HG03520 (cell line): ENCODE measurements around the gene VARS2.
"Not testable (repeated sequence)": the region's sequence is repeated elsewhere in the genome, so short reads cannot be mapped to it uniquely, and the experiment has no call there.

Experiments used
- ATAC-seq: cut with Tn5 transposase; IDR thresholded peaks from one replicate; pipeline ENCODE4 v1.9.1; 2021; ENCODE audit warnings: mild to moderate bottlenecking, moderate library complexity; ENCODE audit not compliant: unreplicated experiment

The VARS2 gene

DNA sequence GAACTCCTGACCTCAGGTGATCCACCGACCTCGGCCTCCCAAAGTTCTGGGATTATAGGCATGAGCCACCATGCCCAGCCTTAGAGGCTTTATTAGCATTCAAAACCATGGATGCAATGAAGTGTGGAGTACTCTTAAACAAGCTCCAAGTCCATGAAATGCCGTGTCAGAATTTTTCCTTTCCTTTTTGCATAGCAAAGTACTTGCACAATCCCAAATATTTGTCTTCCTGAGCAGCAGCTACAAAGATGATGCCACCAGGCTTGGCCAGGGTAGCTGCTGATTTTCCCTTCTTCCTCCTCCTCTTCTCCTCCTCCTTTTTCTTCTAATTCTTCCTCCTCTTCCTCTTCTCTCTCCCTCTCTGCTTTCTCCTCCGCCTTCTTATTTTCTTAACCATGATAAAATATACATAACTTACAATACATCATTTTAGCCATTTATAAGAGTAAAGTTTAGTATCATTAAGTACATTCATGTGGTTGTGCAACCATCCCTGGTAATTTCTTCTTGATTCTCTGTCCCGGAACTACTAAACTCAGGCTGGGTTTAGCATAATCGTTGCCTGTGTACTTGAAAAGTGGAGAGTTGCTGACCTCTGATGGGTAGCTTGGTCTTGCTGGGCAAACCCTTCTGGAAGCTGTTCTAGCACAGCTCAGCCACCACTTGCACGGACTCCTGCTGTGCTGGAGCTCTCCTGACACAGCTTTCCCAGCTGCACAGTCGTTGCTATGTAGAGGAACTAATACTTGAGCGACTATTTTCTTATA lies 47.1 kb downstream of the VARS2 start:
- ATAC-seq, result no peak

DNA sequence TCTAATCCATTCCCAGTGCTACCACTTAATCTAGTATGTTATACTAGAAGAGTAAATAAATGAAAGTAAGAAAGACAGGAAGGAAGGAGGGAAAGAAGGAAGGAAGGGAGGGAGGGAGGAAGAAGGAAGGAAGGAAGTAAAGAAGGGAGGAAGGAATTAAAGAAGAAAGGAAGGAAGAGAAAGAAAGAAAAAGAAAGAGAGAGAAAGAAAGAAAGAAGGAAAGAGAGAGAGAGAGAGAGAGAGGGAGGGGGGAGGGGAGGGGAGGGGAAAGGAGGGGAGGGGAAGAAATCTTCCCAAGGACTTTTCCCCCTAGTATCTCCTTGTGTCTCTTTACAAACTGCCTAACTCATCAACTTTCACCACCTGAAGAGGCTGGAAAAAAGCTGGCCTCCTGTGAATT lies 48.7 kb downstream of the VARS2 start:
- no peak for ATAC-seq

- ATAC-seq, result no peak
Measured at GRCh38 chr6:30963641-30964040, 49.6 kb downstream of the VARS2 start.

- no peak for ATAC-seq
Measured at GRCh38 chr6:30964075-30964474, 50.0 kb downstream of the VARS2 start.

- ATAC-seq, result no peak
Measured at GRCh38 chr6:30965140-30965601, 51.1 kb downstream of the VARS2 start.

- no peak for ATAC-seq
Measured at GRCh38 chr6:30966154-30966553, 52.1 kb downstream of the VARS2 start.

DNA sequence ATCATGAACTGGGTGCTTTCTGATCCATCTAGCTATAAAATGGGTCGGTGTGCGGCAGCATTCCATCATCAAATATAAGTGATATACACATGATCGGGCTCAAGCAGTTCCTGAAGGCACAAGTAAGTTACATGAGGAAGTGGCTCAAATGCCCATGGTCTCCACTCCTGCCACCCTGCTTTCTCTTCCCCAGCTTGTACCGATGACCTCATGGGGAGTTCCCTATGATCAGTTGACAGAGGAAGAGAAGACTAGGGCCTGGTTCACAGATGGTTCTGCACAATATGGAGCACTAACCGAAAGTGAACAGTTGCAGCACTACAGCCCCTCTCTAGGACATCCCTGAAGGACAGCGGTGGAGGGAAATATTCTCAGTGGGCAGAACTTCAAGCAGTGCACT lies 55.1 kb downstream of the VARS2 start:
- not testable (repeated sequence) for ATAC-seq

GRCh38 chr6:30970946-30971345 lies 56.9 kb downstream of the VARS2 start:
- ATAC-seq, result no peak

DNA sequence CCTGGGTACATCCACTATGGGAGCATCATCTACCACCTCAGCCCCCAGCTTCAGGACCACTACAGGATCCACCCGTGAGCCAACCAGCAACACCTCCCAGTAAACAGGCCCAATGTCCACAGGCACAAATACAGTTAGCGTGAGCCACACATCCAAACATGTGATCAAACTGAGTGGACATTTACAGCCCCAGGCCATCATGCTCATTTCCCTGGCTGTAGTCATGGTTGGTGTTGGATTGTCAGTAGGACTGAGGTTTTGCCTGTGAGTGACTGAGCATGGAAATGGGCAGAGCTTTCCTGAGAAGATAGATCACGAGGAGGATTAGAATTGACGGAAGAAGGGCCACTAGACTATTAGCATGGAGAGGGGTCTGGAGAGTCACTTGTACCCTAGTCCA lies 58.8 kb downstream of the VARS2 start:
- no peak for ATAC-seq

DNA sequence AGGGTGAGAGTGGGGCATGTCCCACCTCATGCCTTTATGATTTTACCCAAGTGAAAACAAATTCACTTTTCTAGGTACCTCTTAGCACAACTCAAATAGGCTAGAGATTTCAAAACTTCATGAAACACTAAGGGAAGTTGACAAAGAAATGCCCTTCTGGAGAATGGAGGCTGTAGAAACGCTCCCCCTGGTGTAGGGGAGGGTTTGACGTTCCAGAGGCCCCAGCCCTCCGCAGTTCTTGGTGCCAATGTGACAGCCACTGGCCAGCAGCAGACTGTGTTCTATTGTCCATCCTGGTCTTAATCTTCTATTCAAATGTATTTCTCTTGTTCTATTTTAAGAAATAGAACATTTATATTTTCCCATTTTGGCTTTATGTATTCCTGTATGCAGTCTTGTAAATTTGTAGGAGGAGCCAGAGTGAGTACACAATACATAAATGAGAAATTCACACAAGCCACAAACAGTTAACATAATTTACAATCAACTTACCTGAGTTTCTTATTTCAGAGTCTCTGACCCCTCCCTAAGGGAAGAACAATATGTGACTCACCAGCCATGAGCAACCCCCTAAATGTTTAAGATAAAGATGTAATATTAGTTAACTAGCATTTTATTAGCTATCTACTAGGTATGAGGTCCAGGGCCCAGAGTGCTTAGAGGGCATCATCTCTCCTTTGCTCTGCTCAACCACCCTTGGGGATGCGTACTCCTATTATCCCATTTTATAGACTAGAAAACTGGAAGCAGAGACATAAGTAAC lies 60.6 kb downstream of the VARS2 start:
- no peak for ATAC-seq
